ENCODE results near the gene PP2D1. TPM values are rescaled to one million over a fixed set of nuclear protein-coding genes. Genes with fewer than 3 reads are reported as not detected.

The PP2D1 gene
- total RNA-seq, 1 donor from 2014 or later: not detected

DNA sequence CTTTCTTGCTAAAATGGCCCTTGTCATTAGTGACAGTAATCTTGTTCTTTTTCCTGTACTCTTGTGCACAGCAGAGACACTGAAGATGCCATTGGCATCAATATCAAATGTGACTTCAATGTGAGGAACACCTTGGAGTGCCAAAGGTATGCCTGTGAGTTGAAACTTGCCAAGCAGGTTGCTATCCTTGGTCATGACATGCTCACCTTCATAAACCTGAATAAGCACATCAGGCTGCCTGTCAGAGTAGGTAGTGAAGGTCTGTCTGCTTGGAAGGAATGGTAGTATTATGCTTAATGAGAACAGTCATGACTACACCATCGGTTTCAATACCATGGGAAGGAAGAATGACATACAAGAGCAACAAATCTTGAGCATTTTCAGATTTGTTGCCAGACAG is 71.4 kb downstream of the PP2D1 start:
- no peak for DNase-seq (ENCODE audit: missing footprints)
- intact Hi-C loops (cut with DNase I): no loop called here
- ATAC-seq: no peak

DNA sequence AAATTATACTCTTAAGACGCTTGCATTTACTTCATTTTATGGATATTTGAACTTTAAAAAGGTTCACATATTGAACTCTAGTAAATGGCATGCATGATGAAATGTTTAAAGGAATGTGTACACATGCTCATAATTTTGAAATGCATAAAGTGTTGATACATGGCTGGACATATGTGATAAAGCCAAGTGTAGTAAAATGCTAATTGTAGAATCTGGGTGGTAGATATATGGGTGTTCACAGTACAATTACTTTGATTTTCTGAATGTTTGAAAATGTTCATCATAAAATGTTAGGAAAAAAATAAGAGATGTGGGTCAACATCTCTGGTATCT is 73.8 kb downstream of the PP2D1 start:
- DNase-seq (ENCODE audit: missing footprints): no peak
- intact Hi-C loops (cut with DNase I): no loop called here
- no peak for ATAC-seq

DNA sequence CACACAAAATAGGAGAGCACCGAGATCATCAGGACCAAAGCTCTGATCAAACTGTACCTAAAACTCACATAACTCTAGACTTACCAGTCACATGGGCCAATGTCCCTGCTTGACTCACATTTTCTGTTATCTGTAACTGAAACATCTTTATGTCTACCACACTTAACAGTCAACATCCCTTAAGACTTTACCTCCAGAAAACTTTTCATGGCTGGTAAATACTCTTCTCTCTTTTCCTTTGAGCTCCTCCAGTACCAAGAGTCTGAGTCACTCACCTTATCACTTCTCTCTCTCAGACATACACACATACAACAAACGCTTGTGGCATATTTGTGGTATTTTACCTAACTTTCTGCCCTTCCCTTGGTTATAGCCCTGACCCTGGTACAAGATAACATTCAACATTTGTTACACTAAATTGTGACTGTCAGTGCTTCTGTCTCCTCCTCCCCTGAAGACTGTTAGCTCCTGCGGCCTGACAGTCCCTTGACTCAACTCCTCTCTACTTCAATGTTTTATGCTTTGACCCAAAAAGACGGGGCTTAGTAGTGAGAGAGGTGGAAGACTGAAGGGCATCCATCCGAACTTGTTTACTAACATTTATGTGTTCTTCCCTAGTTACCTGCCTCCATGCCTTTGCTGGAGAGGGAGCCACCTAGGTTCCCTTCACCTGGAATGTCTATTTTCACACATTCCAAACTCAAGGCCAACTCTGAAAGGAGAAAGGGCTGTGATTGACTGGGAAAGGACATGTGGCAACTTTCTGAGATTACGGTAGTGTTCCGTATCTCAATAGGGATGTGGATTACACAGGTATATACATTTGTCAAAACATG is 74.4 kb downstream of the PP2D1 start:
- DNase-seq (ENCODE audit: missing footprints) (no peak), ATAC-seq (no peak)
- intact Hi-C loops (cut with DNase I): no loop called here

Other genes starting within 250 kb of the PP2D1 start
- not detected for gene EFHB, start 78.0 kb downstream of the PP2D1 start, total RNA-seq
- 48.2 TPM for gene RAB5A, start 65.2 kb downstream of the PP2D1 start, total RNA-seq
- gene KAT2B, start 28.2 kb upstream of the PP2D1 start, total RNA-seq: 118 TPM
- gene SGO1, start 173.9 kb upstream of the PP2D1 start, total RNA-seq: 0.43 TPM